HL-60 (cell line): ENCODE data around the gene SOX2.

ENCODE experiments used
- DNase-seq, 2 experiments: peaks; one replicate each; pipeline ENCODE4 v3.0.0-alpha.2; 2010 to 2020; ENCODE audit warnings: low read depth in 1 of 2, low spot score in 1 of 2
- H3K27ac ChIP-seq: fragments of 250-450 bp; sonication (Bioruptor Pico); replicated peaks from 2 replicates; pipeline ENCODE4 v1.5.1; 2020; ENCODE audit warnings: mild to moderate bottlenecking, moderate library complexity
- H3K27me3 ChIP-seq: fragments of 250-450 bp; sonication (Bioruptor Pico); 2 replicates; pipeline ENCODE4 v1.5.1; 2021; ENCODE audit warnings: mild to moderate bottlenecking, moderate library complexity; ENCODE audit not compliant: insufficient read depth, poor library complexity, severe bottlenecking
- H3K4me3 ChIP-seq: replicated peaks from 2 replicates; pipeline ENCODE4 v1.5.1; 2011; ENCODE audit warnings: mild to moderate bottlenecking, control low read depth, low read length; ENCODE audit not compliant: insufficient read depth
- CTCF ChIP-seq: IDR thresholded peaks from one replicate; pipeline ENCODE4 v1.5.1; 2011; ENCODE audit warnings: low read length, control low read depth, inconsistent platforms; ENCODE audit not compliant: insufficient read depth
- GABPA ChIP-seq: IDR thresholded peaks from 2 replicates; pipeline ENCODE4 v1.6.1; 2012; ENCODE audit warnings: low read depth
- POLR2AphosphoS5 ChIP-seq: IDR thresholded peaks from 2 replicates; pipeline ENCODE4 v1.6.1; 2012; ENCODE audit warnings: low read depth
- SPI1 ChIP-seq: IDR thresholded peaks from 2 replicates; pipeline ENCODE4 v1.6.1; 2012; ENCODE audit warnings: low read depth, mild to moderate bottlenecking, borderline replicate concordance
- TF ChIP-seq, protein P1 (sequence below): IDR thresholded peaks from 2 replicates; pipeline ENCODE4 v1.6.1; 2012; ENCODE audit warnings: low read depth; ENCODE audit not compliant: insufficient replicate concordance

Gene SOX2

GRCh38 chr3:181695661-181696491 lies 15.8 kb upstream of the SOX2 start:
- Histone ChIP-seq H3K4me3 (no peak overlapping the region), H3K27me3 (peaks cover 31% of the 10 kb centered on the region), H3K27ac (no peak overlapping the region)
- DNase-seq = no peak
- TF ChIP-seq GABPA = no peak
- TF ChIP-seq, protein P1, sequence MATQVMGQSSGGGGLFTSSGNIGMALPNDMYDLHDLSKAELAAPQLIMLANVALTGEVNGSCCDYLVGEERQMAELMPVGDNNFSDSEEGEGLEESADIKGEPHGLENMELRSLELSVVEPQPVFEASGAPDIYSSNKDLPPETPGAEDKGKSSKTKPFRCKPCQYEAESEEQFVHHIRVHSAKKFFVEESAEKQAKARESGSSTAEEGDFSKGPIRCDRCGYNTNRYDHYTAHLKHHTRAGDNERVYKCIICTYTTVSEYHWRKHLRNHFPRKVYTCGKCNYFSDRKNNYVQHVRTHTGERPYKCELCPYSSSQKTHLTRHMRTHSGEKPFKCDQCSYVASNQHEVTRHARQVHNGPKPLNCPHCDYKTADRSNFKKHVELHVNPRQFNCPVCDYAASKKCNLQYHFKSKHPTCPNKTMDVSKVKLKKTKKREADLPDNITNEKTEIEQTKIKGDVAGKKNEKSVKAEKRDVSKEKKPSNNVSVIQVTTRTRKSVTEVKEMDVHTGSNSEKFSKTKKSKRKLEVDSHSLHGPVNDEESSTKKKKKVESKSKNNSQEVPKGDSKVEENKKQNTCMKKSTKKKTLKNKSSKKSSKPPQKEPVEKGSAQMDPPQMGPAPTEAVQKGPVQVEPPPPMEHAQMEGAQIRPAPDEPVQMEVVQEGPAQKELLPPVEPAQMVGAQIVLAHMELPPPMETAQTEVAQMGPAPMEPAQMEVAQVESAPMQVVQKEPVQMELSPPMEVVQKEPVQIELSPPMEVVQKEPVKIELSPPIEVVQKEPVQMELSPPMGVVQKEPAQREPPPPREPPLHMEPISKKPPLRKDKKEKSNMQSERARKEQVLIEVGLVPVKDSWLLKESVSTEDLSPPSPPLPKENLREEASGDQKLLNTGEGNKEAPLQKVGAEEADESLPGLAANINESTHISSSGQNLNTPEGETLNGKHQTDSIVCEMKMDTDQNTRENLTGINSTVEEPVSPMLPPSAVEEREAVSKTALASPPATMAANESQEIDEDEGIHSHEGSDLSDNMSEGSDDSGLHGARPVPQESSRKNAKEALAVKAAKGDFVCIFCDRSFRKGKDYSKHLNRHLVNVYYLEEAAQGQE = no peak
- no peak for TF ChIP-seq CTCF
- TF ChIP-seq SPI1 = no peak
- no peak for TF ChIP-seq POLR2AphosphoS5

DNA sequence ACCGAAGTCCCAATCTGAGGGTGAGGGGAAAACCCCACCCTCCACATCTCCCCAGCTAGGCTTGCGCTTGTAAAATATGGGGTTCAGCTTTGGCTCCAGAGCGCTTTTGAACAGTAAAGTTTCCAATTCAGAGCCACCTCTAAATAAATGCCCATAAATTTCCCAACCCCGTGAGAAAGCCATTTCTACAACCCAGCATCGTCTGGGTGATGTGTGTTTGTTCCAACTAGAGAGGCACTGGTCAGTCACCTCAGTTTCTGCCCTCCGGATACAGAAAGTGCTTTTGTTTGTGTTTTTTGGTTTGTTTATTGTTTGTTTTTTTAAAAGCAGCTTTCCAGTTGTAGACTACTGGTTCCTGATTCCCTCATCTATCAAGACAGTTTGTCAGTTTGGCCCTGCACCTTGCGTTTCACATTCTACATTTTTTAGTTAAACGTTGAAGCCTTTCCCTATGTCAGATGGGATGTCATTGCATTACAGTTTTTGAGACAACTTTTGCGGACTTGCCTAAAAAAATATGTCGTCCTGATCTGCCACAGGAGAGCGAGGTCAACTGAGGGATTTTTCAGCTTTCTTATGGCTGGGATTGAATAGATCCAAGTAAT lies 15.0 kb upstream of the SOX2 start:
- peaks cover 33% of the 10 kb centered on the region for H3K27me3 ChIP-seq
- no peak for DNase-seq
- H3K27ac ChIP-seq = no peak overlapping the region
- TF ChIP-seq SPI1 (no peak), GABPA (no peak), CTCF (no peak), POLR2AphosphoS5 (no peak)
- TF ChIP-seq, protein P1 = no peak
- H3K4me3 ChIP-seq = no peak overlapping the region

- Histone ChIP-seq H3K27ac (no peak overlapping the region), H3K27me3 (peaks cover 49% of the 10 kb centered on the region), H3K4me3 (no peak overlapping the region)
- no peak for DNase-seq
- TF ChIP-seq POLR2AphosphoS5 (no peak), CTCF (no peak), GABPA (no peak), SPI1 (no peak)
- TF ChIP-seq, protein P1 = no peak
Observed at GRCh38 chr3:181698263-181698954, 13.3 kb upstream of the SOX2 start.
